Lower leg skin (tissue), 4 donors: ENCODE measurements around the gene IGSF8. TPM values are rescaled to one million over a fixed set of nuclear protein-coding genes. Genes with fewer than 3 reads are reported as not detected.

ENCODE experiments used
- DNase-seq, 2 donors: peaks; one replicate each; pipeline ENCODE4 v3.0.0-alpha.2; 2019; ENCODE audit warnings: low spot score in 2 of 2
- H3K4me3 ChIP-seq: fragments of 200-600 bp; sonication (generic); 2 replicates; pipeline ENCODE4 v1.5.1; 2017; ENCODE audit warnings: mild to moderate bottlenecking, low read depth; ENCODE audit not compliant: poor library complexity, severe bottlenecking
- CTCF ChIP-seq, 3 donors: fragments of 450-650 bp; IDR thresholded peaks; one replicate each; pipeline ENCODE4 v1.5.1; 2016; ENCODE audit warnings: antibody characterized with exemption in 3 of 3, mild to moderate bottlenecking in 3 of 3, moderate library complexity in 2 of 3
- POLR2A ChIP-seq, 2 donors: fragments of 450-650 bp; IDR thresholded peaks; one replicate each; pipeline ENCODE4 v1.6.1; 2016 to 2017; ENCODE audit warnings: antibody characterized with exemption in 2 of 2, mild to moderate bottlenecking in 1 of 2, moderate library complexity in 1 of 2
- WGBS, 2 donors: methylation state at CpG; one replicate each; pipeline ENCODE4 v1.1.5; 2018; 5-methylcytosine and 5-hydroxymethylcytosine counted together
- intact Hi-C: fragments of 100-400 bp; cut with DNase I; formaldehyde crosslinking; loops from one replicate; pipeline ENCODE4 v1.15.0; 2023; ENCODE audit warnings: low total_unique reads
- total RNA-seq, 4 donors: library from RNA; depleted of rRNA; stranded (reverse); fragments of >200 nt; gene quantifications; one replicate each; pipeline ENCODE4 v1.1.0, GENCODE V29; 2016

The IGSF8 gene
- total RNA-seq, 4 donors from 2014 or later: 44.5 to 74.5 (median 54.9) TPM

DNA sequence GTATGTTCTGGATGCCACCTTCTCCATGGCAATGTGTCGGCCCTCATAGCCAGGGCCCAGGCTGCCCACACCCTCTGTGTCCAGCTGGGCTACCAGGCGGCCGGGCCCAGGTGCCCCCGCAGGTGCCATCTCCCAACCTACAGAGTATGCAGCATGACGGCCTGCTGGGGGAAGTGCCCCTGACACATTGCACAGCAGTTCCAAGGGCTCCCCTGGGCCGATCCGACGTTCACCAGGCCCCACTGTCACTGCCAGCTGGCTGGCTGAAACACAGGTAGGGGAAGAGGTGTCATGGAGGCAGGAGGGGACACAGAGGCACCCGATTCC, 5.4 kb downstream of the IGSF8 start:
- no peak overlapping the region for H3K4me3 ChIP-seq
- WGBS, 2 donors: 78 to 80% methylated on average over 8 to 9 of the region's 9 CpGs
- intact Hi-C loops: no loop called here
- no peak for DNase-seq
- TF ChIP-seq POLR2A (IDR thresholded peaks at IDR 0.05): no peak
- TF ChIP-seq CTCF (IDR thresholded peaks at IDR 0.05): no peak

GRCh38 chr1:160092366-160093068, 5.9 kb downstream of the IGSF8 start:
- H3K4me3 ChIP-seq: no peak overlapping the region
- DNase-seq: no peak
- WGBS, 2 donors: 92 to 94% methylated on average over 31 to 32 of the region's 32 CpGs
- TF ChIP-seq CTCF (IDR thresholded peaks at IDR 0.05): no peak
- no peak for TF ChIP-seq POLR2A (IDR thresholded peaks at IDR 0.05)
- intact Hi-C loops: no loop called here

GRCh38 chr1:160091666-160092223, 6.7 kb downstream of the IGSF8 start:
- no peak for DNase-seq
- intact Hi-C loops: no loop called here
- no peak overlapping the region for H3K4me3 ChIP-seq
- TF ChIP-seq CTCF (IDR thresholded peaks at IDR 0.05) (no peak), POLR2A (IDR thresholded peaks at IDR 0.05) (no peak)
- WGBS, 2 donors: 95 to 99% methylated on average over 5 of the region's 5 CpGs

DNA sequence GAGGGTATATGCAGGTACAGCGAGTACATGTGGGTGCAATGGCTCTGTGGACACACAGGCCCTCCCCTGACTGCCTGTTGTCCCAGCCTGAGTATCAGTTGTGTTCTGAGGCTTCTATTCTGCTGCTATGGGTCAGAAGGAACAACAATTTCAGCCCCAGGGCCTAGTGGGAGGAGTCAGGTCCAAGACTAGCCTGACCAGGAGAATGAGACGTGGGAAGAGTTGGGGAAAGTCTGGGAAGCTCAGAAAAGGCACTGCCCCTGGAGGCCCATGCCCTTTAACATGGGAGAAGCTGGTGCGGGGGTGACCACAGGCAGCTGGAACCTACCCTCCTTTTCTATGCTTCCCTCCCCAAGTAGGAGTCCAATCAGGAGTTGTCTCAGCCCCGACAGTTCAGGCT, 7.7 kb downstream of the IGSF8 start:
- no peak overlapping the region for H3K4me3 ChIP-seq
- 81 to 86% methylated on average over 4 of the region's 4 CpGs for WGBS, 2 donors
- intact Hi-C loops: no loop called here
- TF ChIP-seq CTCF (IDR thresholded peaks at IDR 0.05) (no peak), POLR2A (IDR thresholded peaks at IDR 0.05) (no peak)
- no peak for DNase-seq

- 84 to 87% methylated on average over 3 of the region's 3 CpGs for WGBS, 2 donors
- intact Hi-C loops: no loop called here
- no peak for DNase-seq
- TF ChIP-seq POLR2A (IDR thresholded peaks at IDR 0.05) (no peak), CTCF (IDR thresholded peaks at IDR 0.05) (no peak)
- no peak overlapping the region for H3K4me3 ChIP-seq
These were observed 8.5 kb downstream of the IGSF8 start for GRCh38 chr1:160089883-160090282.
